ENCODE data around the gene RHOH. TPM values are rescaled to one million over a fixed set of nuclear protein-coding genes. Genes with fewer than 3 reads are reported as not detected.

Gene RHOH
- total and polyA plus RNA-seq, 9 of the 15 experiments (the other 6 are each of a cell fraction or from before 2014, with no cell fraction given), result 14.3 to 37.7 (median 23.2) TPM

- Histone ChIP-seq H3K9me3 (replicated peaks; ENCODE audit: control insufficient read depth, insufficient read depth, low read depth, low read length) (no peaks in the 10 kb centered on the region), H3K27ac (ENCODE audit: extremely low read depth, low read depth, low read length) (no peak overlapping the region), H3K4me2 (ENCODE audit: insufficient read depth, low read length) (no peak overlapping the region), H3K79me2 (ENCODE audit: control insufficient read depth, insufficient read depth, low read length) (peaks cover 56% of the 10 kb centered on the region), H3K9me1 (ENCODE audit: control insufficient read depth, insufficient read depth, low read length) (no peaks in the 10 kb centered on the region), H3K9ac (ENCODE audit: insufficient read depth in 1 of 2, low read depth in 2 of 2, low read length in 2 of 2) (no peak overlapping the region), H4K20me1 (replicated peaks; ENCODE audit: control insufficient read depth, insufficient read depth, low read length) (no peaks in the 10 kb centered on the region), H3K4me1 (replicated peaks in 1 of 2; ENCODE audit: control insufficient read depth in 2 of 2, insufficient read depth in 2 of 2, low read length in 2 of 2) (peaks cover 0 to 5% of the 10 kb centered on the region in 2 experiments; a peak in 3 of 5 replicates), H2AFZ (ENCODE audit: low read depth, low read length) (no peak overlapping the region), H3K4me3 (no peak overlapping the region), H3K36me3 (ENCODE audit: control insufficient read depth, insufficient read depth, low read length) (peaks cover 34% of the 10 kb centered on the region; the same call in 2 of the 3 replicates), H3K27me3 (ENCODE audit: control insufficient read depth in 2 of 2, insufficient read depth in 2 of 2, low read length in 2 of 2) (no peaks in the 10 kb centered on the region)
- no peak for ATAC-seq
- no peak for FAIRE-seq
- CTCF ChIA-PET (ENCODE audit: low intra/inter-chr PET ratio), result no interaction called here
- TF ChIP-seq ZNF212 (CRISPR knock-in tag; IDR thresholded peaks at IDR 0.05) (no peak), NFATC3 (IDR thresholded peaks at IDR 0.05) (no peak), TEAD1 (CRISPR knock-in tag; IDR thresholded peaks at IDR 0.05) (no peak), CBX1 (IDR thresholded peaks at IDR 0.05; ENCODE audit: low read depth) (0 out of 2 replicates have a peak, but pooled peaks have one; percentile 26), MECOM (CRISPR knock-in tag; IDR thresholded peaks at IDR 0.05) (no peak), ZNF655 (CRISPR knock-in tag; IDR thresholded peaks at IDR 0.05) (no peak), CBFA2T2 (conservative IDR thresholded peaks at IDR 0.05) (no peak), BRF2 (IDR thresholded peaks at IDR 0.05; ENCODE audit: borderline replicate concordance, insufficient read depth, insufficient read length) (no peak), SREBF1 (IDR thresholded peaks at IDR 0.05; ENCODE audit: borderline replicate concordance, low read depth, low read length) (no peak), PML (IDR thresholded peaks at IDR 0.05; ENCODE audit: low read length) (no peak), ZNF717 (CRISPR knock-in tag; IDR thresholded peaks at IDR 0.05) (no peak), ADNP (tag; IDR thresholded peaks at IDR 0.05) (peak; percentile 74), ZNF23 (CRISPR knock-in tag; IDR thresholded peaks at IDR 0.05) (no peak), BCOR (IDR thresholded peaks at IDR 0.05) (peak; percentile 88), XRCC3 (IDR thresholded peaks at IDR 0.05) (no peak), KDM1A (IDR thresholded peaks at IDR 0.05) (peak; percentile 42 to 76), ZNF766 (CRISPR knock-in tag; conservative IDR thresholded peaks at IDR 0.05) (no peak), SMARCA5 (IDR thresholded peaks at IDR 0.05) (peak; percentile 84; the same call in 1 of the 2 replicates), RBM25 (IDR thresholded peaks at IDR 0.05; ENCODE audit: low read depth, low read length, severe bottlenecking) (peak; percentile 89), ZBTB11 (CRISPR knock-in tag; IDR thresholded peaks at IDR 0.05) (no peak), ZNF232 (CRISPR knock-in tag; IDR thresholded peaks at IDR 0.05) (no peak)
- intact Hi-C loops (cut with micrococcal nuclease) (loop anchor here (10.0 kb wide), 1 partner anchor 178 kb away; the partner anchor contains the start of gene N4BP2), in situ Hi-C loops (cut with MboI) (no loop called here)
- 35% methylated on average over 3 of the region's 3 CpGs for WGBS (ENCODE audit: insufficient coverage, low coverage, missing lambda C conversion rate)
- DNase-seq (ENCODE audit: extremely low read depth in 1 of 4, low spot score in 3 of 4), result no peak
- POLR2A ChIA-PET, result no interaction called here
- no TSS peak for BruUV-seq (replicated peaks)
Measured at GRCh38 chr4:40232610-40233009, 35.8 kb downstream of the RHOH start.

Measured in K562 (cell line).